GM19023 (cell line): Measurements from ENCODE around the gene SREBF1.

Experiments
- ATAC-seq: cut with Tn5 transposase; IDR thresholded peaks from one replicate; pipeline ENCODE4 v1.9.1; 2021; ENCODE audit warnings: mild to moderate bottlenecking, moderate library complexity; ENCODE audit not compliant: unreplicated experiment

SREBF1 gene

GRCh38 chr17:17842111-17842876, 5.5 kb upstream of the SREBF1 start:
- ATAC-seq = no peak

- no peak for ATAC-seq
Measured at GRCh38 chr17:17841601-17842025, 4.8 kb upstream of the SREBF1 start.

- ATAC-seq = no peak
Measured at GRCh38 chr17:17840751-17841591, 4.2 kb upstream of the SREBF1 start.

- ATAC-seq = peak; percentile 65
Measured at GRCh38 chr17:17839791-17840707, 3.3 kb upstream of the SREBF1 start.

- ATAC-seq = no peak
Measured at GRCh38 chr17:17837966-17838962, 1.5 kb upstream of the SREBF1 start.

- ATAC-seq = no peak
Measured at GRCh38 chr17:17837380-17837821, 615 bp upstream of the SREBF1 start.

GRCh38 chr17:17836250-17836817, 452 bp downstream of the SREBF1 start:
- ATAC-seq = peak; percentile 67

- ATAC-seq = no peak
Measured at GRCh38 chr17:17835415-17836249, 1.2 kb downstream of the SREBF1 start.

- no peak for ATAC-seq
Measured at GRCh38 chr17:17834974-17835373, 1.8 kb downstream of the SREBF1 start.

GRCh38 chr17:17833658-17834357, 3.0 kb downstream of the SREBF1 start:
- ATAC-seq = no peak

- no peak for ATAC-seq
Measured at GRCh38 chr17:17832032-17832363, 4.8 kb downstream of the SREBF1 start.

GRCh38 chr17:17831208-17832031, 5.4 kb downstream of the SREBF1 start:
- no peak for ATAC-seq

- no peak for ATAC-seq
Measured at GRCh38 chr17:17830740-17831207, 6.0 kb downstream of the SREBF1 start.

- no peak for ATAC-seq
Measured at GRCh38 chr17:17830269-17830567, 6.6 kb downstream of the SREBF1 start.

GRCh38 chr17:17827826-17828621, 8.8 kb downstream of the SREBF1 start:
- ATAC-seq = no peak
